BE2C (cell line): ENCODE measurements around the gene DLG2.

Source experiments
- DNase-seq: peaks from one replicate; pipeline ENCODE4 v3.0.0-alpha.2; 2020
- H3K27me3 ChIP-seq: fragments of 250-450 bp; sonication (Bioruptor Pico); 2 replicates; pipeline ENCODE4 v1.5.1; 2020; ENCODE audit warnings: mild to moderate bottlenecking
- H3K36me3 ChIP-seq: fragments of 250-450 bp; sonication (Bioruptor Pico); 2 replicates; pipeline ENCODE4 v1.5.1; 2020; ENCODE audit warnings: mild to moderate bottlenecking
- H3K4me1 ChIP-seq: fragments of 250-450 bp; sonication (Bioruptor Pico); 2 replicates; pipeline ENCODE4 v1.5.1; 2020
- H3K4me3 ChIP-seq: 2 replicates; pipeline ENCODE4 v1.5.1; 2011; ENCODE audit warnings: low read depth, low read length
- H3K9me3 ChIP-seq: fragments of 250-450 bp; sonication (Bioruptor Pico); 2 replicates; pipeline ENCODE4 v1.5.1; 2020
- CTCF ChIP-seq: IDR thresholded peaks from 2 replicates; pipeline ENCODE4 v1.5.1; 2012; ENCODE audit warnings: mild to moderate bottlenecking, low read depth, low read length

The DLG2 gene

GRCh38 chr11:83549984-83550667 lies 2077.0 kb downstream of the DLG2 start:
- Histone ChIP-seq H3K4me1 (peaks cover 30% of the 10 kb centered on the region), H3K9me3 (no peaks in the 10 kb centered on the region), H3K4me3 (peak overlapping the region; percentile 23; the same call in 1 of the 2 replicates), H3K27me3 (no peaks in the 10 kb centered on the region), H3K36me3 (no peaks in the 10 kb centered on the region)
- peak; percentile 94 for DNase-seq
- TF ChIP-seq CTCF: no peak

- Histone ChIP-seq H3K27me3 (no peaks in the 10 kb centered on the region), H3K9me3 (no peaks in the 10 kb centered on the region), H3K36me3 (no peaks in the 10 kb centered on the region), H3K4me3 (no peak overlapping the region), H3K4me1 (peaks cover 21% of the 10 kb centered on the region)
- no peak for TF ChIP-seq CTCF
- DNase-seq: no peak
These were observed 2080.8 kb downstream of the DLG2 start for GRCh38 chr11:83546368-83546767.

GRCh38 chr11:83545494-83546260 lies 2081.5 kb downstream of the DLG2 start:
- Histone ChIP-seq H3K4me1 (peaks cover 14% of the 10 kb centered on the region), H3K36me3 (no peaks in the 10 kb centered on the region), H3K27me3 (no peaks in the 10 kb centered on the region), H3K4me3 (no peak overlapping the region), H3K9me3 (no peaks in the 10 kb centered on the region)
- no peak for TF ChIP-seq CTCF
- DNase-seq: no peak

GRCh38 chr11:83544846-83545245 lies 2082.3 kb downstream of the DLG2 start:
- no peak for DNase-seq
- H3K27me3 ChIP-seq: no peaks in the 10 kb centered on the region
- H3K4me3 ChIP-seq: no peak overlapping the region
- no peaks in the 10 kb centered on the region for H3K36me3 ChIP-seq
- no peak for TF ChIP-seq CTCF
- H3K9me3 ChIP-seq: no peaks in the 10 kb centered on the region
- H3K4me1 ChIP-seq: peaks cover 9% of the 10 kb centered on the region

- Histone ChIP-seq H3K9me3 (no peaks in the 10 kb centered on the region), H3K4me3 (no peak overlapping the region), H3K4me1 (peaks cover 3% of the 10 kb centered on the region), H3K36me3 (no peaks in the 10 kb centered on the region), H3K27me3 (no peaks in the 10 kb centered on the region)
- DNase-seq: no peak
- no peak for TF ChIP-seq CTCF
These were observed 2083.3 kb downstream of the DLG2 start for GRCh38 chr11:83543706-83544439.
